HG03565 (cell line): ENCODE data around the gene SCAMP2.
A peak's percentile ranks its signal among the peaks of the same experiment; 100 is the strongest.
"Not testable (repeated sequence)": the region's sequence is repeated elsewhere in the genome, so short reads cannot be mapped to it uniquely, and the experiment has no call there.

Experiments
- ATAC-seq: cut with Tn5 transposase; IDR thresholded peaks from one replicate; pipeline ENCODE4 v1.9.1; 2021; ENCODE audit warnings: mild to moderate bottlenecking, moderate library complexity; ENCODE audit not compliant: unreplicated experiment

The SCAMP2 gene, protein sequence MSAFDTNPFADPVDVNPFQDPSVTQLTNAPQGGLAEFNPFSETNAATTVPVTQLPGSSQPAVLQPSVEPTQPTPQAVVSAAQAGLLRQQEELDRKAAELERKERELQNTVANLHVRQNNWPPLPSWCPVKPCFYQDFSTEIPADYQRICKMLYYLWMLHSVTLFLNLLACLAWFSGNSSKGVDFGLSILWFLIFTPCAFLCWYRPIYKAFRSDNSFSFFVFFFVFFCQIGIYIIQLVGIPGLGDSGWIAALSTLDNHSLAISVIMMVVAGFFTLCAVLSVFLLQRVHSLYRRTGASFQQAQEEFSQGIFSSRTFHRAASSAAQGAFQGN

GRCh38 chr15:74873036-74873755, at the start of gene SCAMP2:
Gene SCAMP2 (minus strand): TSS chr15:74873365. CDS start chr15:74873255, 110 bp downstream.
- peak; percentile 70 for ATAC-seq

GRCh38 chr15:74920456-74920855, 47.3 kb upstream of the SCAMP2 start:
- ATAC-seq, result no peak

GRCh38 chr15:74917676-74918075, 44.5 kb upstream of the SCAMP2 start:
- ATAC-seq, result no peak

- not testable (repeated sequence) for ATAC-seq
Observed at GRCh38 chr15:74913799-74914198, 40.6 kb upstream of the SCAMP2 start.

GRCh38 chr15:74913041-74913440, 39.9 kb upstream of the SCAMP2 start:
- ATAC-seq, result no peak

GRCh38 chr15:74908635-74909034, 35.5 kb upstream of the SCAMP2 start:
- no peak for ATAC-seq

DNA sequence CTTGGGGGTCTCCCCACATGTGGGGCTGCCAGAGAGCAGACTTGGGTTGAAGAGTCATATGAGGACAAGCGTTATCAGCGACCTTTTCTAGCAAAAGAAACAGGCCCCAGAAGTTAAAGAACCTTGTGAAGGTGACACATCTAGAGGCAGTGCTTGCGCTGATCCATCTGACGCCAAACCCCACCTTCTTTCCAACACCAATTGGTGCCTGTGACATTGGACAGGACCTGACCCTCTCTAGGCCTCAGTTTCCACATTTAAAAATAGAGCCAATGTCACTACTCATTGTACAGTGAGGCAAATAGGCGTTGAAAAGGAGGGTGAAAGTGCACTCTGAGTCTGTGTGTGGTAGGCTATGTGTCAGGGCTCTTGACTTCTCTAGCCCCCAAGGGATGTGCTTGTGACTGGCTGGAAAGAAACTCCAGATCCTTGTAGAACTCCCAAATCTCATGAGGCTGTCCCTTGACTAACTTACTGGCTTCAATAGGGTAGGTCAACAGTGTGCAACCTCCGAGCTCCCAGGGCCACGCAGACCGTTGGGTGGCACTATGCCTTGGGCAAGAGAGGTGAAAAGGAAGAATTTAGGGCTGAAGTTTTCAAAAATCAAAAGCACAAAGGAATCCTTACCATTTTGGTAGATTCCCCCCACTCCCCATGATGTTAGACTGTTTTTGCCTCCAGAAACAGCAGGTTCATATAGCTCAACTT, 34.2 kb upstream of the SCAMP2 start:
- no peak for ATAC-seq

DNA sequence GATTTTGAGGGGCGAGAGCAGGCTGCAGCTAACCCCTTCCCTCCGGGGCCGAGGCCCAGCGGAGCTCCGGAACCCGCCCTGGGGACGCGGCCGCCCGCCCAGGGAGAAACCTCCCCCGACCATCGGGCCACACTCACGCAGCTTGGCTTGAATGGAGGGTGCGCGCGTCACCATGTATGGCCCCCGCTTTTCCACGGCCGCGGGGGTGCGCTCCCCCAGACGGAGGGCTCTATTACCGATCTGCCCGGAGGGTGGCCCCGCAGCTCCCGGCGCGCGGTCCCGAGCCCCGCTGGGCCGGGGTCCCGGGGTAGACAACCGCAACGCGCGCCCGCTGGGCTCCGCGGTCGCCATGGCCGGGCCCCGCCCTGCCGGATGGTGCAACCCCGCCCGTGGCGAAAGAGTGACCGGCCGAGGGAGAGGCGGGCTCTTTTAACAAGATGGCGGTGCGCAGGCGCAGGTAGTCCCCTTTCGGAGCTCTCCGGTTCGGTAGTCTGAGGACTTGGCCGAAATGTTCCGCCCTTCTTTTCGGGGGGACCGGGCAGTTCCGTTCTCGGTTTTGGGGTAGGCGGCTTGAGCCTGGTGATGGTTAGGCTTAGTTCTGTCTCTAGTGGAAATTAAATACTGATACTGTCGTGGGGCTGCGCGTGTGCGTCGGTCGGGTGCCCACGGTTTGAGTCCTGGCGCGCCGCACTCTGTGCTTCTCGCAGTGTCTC, 33.4 kb upstream of the SCAMP2 start, which contains the start of gene FAM219B:
FAM219B (minus strand) TSS at position 402 of the 713 bp plus-strand sequence; CDS start at position 351, 51 bp downstream.
- ATAC-seq, result peak; percentile 67

GRCh38 chr15:74906067-74906449, 32.9 kb upstream of the SCAMP2 start:
- no peak for ATAC-seq

- ATAC-seq, result no peak
Observed at GRCh38 chr15:74904190-74904805, 31.1 kb upstream of the SCAMP2 start.

DNA sequence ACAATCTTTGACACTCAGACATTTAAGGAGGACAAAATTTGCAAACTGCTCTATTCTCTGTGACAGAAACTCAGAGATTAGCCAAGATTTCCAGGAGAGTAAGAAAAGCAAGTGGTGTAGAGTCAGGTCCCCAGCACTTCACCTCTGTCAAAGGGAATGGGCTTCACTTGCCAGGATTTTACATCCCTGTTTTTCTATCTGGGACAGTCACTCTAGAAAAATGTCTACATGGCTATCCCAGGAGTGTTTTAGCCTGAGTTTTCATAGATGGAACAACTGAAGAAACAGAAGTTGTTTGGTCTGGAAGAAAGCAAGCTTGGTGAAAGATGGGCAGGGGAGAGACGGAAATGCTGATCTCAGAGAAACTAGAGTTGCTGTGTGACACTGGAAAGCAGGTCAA, 30.5 kb upstream of the SCAMP2 start:
- no peak for ATAC-seq

GRCh38 chr15:74902295-74903075, 29.3 kb upstream of the SCAMP2 start:
- ATAC-seq, result no peak

DNA sequence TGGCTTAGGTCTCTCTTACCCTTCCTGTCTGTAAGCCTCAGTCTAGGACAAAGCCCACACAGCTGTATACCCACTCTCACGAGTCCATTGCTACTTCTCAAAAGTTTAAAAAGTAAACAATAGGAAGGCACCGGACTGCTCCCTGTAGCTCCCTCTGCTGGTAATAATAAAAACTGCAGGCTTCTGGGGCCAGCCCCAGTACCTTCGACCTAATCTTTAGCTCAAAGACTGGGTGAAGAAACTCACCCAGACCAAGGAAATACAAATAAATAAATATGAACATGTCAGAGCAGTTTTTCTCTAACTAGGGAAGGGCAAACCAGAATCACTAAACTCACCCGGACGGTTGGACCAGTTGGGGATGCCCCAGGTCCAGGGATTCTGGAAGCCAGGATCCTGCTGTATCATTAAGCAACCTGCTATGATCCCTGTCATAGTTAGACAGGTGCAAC, 28.5 kb upstream of the SCAMP2 start:
- no peak for ATAC-seq

GRCh38 chr15:74897300-74897701, 24.1 kb upstream of the SCAMP2 start:
- no peak for ATAC-seq

DNA sequence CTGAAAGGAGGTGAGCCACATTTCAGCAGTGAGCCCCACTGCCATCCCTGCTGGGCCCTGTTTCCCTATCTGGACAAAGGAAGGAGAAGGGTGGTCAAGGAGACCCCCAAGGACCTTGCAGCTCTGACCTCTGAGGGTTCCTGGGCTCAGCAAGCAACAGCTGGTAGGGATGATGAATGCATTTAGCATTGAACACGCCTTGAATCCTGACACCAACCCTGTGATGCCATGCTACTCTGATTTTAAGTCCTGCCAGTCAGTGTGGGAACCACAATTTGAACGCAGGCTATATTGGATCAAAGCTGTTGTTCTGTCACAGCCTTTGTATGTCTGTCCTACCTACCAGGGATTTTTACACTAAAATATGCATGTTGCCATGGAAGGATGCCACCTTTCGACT, 23.2 kb upstream of the SCAMP2 start:
- ATAC-seq, result no peak

- no peak for ATAC-seq
Observed at GRCh38 chr15:74895830-74896229, 22.7 kb upstream of the SCAMP2 start.

DNA sequence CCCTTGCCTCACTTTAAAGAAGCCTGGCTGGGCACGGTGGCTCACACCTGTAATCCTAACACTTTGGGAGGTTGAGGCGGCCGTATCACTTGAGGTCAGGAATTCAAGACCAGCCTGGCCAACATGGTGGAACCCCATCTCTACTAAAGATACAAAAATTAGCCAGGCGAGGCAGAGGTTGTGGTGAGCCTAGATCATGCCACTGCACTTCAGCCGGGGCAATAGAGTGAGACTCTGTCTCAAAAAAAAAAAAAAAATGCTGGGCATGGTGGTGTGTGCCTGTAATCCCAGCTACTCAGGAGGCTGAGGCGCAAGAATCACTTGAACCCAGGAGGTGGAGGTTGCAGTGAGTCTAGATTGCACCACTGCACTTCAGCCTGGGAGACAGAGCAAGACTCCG, 21.2 kb upstream of the SCAMP2 start:
- ATAC-seq, result not testable (repeated sequence)

- no peak for ATAC-seq
Observed at GRCh38 chr15:74893627-74894026, 20.5 kb upstream of the SCAMP2 start.

DNA sequence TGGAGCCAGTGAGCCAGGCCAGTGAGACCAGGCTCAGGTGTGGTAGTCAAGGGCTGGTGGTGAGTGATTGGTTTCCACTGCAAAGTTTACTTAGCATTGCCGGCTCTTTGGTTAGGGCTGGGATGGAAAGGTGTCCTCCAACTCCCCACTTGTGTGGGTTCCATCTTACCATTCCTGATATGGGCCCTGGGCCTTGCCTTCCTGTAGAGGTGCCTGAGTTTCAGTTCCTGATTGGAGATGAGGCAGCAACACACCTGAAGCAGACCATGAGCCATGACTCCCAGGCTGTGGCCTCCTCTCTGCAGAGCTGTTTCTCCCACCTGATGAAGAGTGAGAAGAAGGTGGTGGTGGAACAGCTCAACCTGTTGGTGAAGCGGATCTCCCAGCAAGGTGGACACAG, 19.8 kb upstream of the SCAMP2 start:
- no peak for ATAC-seq

DNA sequence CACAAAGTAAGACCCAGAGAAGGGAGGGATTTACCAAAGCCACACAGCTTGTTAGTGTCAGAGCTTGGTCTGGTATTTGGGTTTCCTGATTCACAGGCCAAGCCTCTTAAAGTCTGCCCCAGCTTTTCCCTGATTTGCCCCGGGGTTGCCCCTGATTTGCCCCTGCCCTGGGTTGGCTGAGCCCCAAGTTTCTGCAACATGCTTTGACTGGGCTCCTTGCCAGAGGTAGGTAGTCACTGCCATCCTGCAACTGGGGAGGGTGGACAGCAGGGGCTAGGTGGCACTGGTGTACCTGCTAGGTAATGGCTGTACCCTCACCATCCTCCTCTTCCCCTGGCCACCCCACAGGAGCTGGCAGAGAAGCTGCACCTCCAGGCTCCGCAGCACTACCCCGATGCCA, 19.1 kb upstream of the SCAMP2 start:
- no peak for ATAC-seq
